Raji (cell line): ENCODE data around the gene ACADL.

Experiments
- POLR2A ChIP-seq: IDR thresholded peaks from 2 replicates; pipeline ENCODE4 v1.6.1; 2011; ENCODE audit warnings: low read depth, low read length, control low read depth; ENCODE audit not compliant: insufficient read depth

ACADL gene

DNA sequence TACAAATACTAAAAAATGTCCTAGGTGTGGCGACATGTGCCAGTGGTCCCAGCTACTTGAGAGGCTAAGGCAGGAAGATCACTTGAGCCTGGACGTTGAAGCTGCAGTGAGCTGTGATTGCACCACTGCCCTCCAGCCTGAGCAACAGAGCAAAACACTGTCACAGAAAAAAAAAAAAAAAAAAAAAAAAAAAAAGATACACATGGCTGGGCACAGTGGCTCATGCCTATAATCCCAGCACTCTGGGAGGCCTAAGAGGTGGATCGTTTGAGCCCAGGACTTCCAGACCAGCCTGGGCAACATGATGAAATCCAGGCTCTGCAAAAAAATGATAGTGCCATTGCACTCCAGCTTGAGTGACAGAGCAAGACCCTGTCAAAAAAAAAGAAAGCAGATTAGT lies 67.7 kb downstream of the ACADL start:
- TF ChIP-seq POLR2A = no peak

GRCh38 chr2:210147614-210148013 lies 77.6 kb downstream of the ACADL start:
- TF ChIP-seq POLR2A = no peak
